ENCODE measurements around the gene DCXR.

The DCXR gene

DNA sequence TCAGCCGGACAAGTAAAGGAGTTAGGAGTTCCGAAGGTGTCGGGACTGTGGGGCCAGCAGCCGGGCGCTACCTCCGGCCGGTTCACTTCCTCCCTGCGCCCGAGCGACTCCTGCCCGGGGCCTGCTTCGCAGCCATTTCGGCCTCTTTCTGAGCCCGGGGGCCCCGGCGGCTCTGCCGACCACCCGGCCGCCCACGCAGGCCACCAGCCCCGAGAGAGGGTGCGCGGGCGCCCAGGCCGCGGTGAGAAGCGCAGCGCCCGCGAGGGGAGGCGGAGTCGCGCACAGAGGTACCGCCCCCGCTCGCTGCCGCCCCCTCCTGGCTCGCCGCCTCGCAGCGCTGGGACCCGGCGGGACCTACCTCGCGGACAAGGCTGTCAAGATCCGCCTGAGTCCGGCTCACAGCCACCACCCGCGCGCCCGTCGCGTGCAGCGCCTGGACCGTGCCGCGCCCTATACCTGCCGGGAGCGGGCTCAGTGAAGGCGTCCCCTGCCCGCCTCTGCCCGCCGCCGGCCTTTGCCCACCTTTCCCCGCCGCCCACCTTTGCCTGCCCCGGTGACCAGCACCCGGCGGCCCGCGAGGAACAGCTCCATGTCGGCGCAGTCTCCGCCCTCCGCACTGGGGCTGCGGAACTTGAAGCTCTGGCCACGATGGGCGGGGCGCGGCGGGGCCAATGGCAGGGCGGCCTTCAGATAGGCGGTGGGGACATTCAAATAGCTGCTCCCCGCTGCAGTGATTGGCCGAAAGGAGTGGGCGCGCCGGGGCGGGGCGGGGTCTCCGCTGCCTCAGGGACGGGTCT, at the start of gene DCXR:
Gene DCXR (minus strand): TSS at position 606 of the 797 bp plus-strand sequence. CDS start 15 bp downstream, at position 591.
- H3K4me3 ChIP-seq (ENCODE audit: low read length), result peak within 1 kb of the TSS; percentile 66; the same call in 1 of the 2 replicates
- no peak for TF ChIP-seq ZNF274 (IDR thresholded peaks at IDR 0.05; ENCODE audit: low read depth, low read length)

DNA sequence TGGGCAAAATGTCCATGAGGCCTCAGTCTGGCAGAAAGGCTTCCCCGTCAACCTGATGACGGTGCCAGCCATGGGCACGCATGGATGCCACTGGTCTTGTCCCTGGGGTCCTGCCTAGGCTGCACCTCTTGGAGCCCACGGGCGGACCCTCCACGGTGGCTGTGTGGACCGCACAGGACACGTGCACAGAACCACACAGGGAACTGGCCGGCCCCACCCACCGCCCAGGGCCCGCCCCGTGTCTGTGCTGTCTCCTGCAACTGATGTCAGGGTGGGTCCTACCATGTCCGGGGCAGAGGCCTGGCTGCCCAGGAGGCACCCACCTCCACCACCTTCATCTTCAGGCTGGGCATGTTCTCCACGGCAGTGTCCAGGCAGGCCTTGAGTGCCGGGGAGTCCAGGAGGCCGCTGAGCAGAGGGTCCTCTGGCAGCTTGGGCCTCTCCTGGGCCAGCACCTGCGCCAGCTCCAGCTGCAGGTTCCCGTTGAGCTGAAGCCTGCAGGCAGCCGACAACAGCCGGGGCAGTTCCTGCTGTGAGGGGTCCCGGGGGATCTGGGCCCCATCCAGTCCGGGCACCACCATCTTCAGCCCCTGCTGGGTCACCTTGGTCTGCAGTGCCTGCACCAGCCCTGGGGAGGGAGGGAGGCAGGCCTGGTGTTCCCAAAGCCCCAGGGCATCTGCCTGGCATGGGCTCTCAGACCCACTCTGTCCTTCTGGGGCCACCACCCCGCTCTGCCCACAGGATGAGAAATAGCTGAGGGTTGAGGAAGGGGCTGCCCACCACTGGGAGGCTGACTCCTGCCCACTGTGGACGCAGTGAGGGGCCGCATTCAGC, 48.7 kb upstream of the DCXR start:
- no peak for TF ChIP-seq ZNF274 (IDR thresholded peaks at IDR 0.05; ENCODE audit: low read depth, low read length)
- no peak overlapping the region for H3K4me3 ChIP-seq (ENCODE audit: low read length)

DNA sequence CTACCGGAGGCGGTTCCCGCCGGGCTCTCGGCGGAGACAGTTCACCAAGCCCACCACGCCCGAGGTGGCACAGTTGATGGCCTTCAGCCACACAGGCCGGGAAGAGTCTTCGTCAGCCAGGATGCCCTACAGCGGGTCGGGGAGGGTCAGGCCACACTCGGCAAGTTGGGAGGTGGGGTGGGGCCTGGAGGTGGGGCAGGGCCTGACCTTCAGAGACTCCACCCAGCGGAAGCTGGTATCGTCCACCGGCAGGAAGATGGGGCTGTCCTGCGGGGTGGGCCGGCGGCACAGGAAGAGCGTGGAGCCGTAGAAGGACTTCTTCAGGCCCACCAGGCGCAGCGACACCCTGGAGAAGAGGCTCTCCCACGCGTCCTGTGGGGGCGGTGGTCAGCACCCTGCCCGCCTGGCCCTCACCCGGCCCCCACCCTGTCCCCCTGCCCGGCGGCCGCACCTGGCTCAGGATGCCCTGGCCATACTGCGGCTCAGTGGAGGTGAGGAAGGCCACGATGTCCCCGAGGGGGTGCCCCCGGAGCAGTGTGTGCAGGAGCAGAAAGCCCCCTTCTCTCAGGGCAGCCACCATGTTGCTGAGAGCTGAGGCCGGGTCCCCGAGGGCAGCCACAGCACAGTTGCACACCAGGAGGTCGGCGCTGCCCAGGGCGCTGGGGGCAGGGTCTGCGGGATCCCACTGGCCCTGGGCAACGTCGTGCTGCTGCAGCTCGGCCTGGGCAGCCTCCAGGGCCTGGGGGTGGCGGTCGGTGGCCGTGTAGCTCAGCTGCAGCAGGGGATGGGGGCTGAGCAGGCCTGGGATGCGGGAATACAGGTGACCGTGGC, 47.7 kb upstream of the DCXR start:
- H3K4me3 ChIP-seq (ENCODE audit: low read length), result no peak overlapping the region
- no peak for TF ChIP-seq ZNF274 (IDR thresholded peaks at IDR 0.05; ENCODE audit: low read depth, low read length)

DNA sequence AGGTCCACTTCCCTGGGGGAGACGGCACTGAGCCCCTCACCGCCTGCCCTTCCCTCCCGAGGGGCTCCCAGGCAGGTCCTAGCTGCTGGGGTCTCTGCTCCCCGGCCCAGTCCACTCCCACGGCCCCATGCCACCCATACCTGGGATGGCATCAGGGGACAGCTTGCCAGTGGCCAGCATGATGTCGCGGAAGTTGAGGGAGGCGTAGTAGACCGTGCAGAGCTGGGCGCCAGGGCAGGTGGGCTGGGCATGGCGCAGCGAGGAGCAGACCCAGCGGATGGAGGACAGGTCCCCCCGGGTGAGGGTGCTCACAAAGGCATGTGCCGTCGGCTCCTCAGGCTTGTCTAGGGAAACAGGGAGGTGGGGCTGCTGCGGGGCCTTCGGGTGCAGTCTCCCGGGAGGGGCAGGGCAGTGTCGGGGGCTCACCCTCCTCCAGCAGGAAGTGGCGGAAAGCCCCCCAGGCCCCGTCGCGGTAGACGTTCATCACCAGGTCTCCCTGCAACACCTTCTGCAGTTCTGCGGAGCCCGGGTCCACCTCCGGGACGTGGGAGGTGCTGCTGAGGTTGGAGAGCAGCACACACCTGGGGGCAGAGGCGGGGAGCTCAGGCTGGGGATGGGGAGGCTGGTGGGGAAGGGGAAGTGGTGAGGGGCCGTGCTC, 47.0 kb upstream of the DCXR start:
- TF ChIP-seq ZNF274 (IDR thresholded peaks at IDR 0.05; ENCODE audit: low read depth, low read length), result no peak
- H3K4me3 ChIP-seq (ENCODE audit: low read length), result no peak overlapping the region

DNA sequence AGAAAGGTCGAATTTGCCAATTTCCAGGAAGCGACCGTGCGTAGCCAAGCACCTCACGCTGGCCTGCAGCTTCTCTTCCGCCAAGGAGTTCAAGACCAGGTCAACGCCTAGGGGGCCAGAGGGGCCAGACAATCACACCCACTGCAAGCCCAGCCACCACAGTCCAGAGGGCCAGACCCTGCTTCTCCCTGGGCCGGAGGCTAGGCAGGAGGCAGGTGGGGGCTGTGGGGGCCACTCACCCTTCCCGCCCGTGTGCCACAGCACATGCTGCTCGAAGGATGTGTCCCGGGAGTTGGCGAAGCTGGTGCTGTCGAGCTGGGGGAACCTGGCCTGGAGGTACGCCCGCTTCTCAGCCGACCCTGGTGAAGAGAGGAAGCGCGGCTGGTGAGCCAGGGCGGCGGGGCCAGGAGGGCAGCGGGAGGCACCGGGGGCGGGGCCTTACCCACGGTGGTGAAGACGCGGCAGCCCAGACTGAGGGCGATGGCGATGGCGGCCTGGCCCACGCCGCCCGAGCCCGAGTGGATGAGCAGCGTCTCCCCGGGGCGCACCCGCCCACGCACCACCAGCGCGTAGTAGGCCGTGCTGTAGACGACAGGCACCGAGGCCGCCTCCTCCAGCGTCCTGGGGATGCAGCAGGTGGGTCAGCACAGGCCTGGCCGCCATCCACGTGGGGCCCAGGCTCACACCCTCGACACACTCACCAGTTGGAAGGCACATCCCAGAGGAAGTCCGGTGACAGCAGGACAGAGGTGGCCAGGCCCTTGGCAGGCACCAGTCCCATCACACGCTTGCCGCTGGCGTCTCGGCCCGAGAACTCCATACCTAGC, 46.2 kb upstream of the DCXR start:
- TF ChIP-seq ZNF274 (IDR thresholded peaks at IDR 0.05; ENCODE audit: low read depth, low read length), result no peak
- H3K4me3 ChIP-seq (ENCODE audit: low read length), result no peak overlapping the region

DNA sequence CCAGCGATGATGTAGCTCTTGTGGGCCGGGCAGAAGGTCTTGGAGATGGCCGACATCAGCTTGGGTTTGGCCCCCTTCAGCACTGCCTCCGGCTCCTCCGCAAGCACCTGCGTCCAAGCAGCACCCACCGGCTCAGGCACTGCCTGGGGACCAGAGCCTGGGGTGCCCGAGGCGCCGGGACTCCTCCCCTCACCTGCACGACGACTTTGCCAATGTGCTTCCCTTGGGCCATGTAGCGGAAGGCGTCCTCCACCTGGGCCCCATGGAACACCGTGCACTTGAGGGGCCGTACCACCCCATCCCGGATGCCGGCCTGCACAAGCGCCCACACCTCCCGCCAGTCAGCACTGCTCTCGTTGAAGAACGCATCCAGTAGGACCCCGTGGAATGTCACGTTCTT, 45.5 kb upstream of the DCXR start:
- no peak overlapping the region for H3K4me3 ChIP-seq (ENCODE audit: low read length)
- TF ChIP-seq ZNF274 (IDR thresholded peaks at IDR 0.05; ENCODE audit: low read depth, low read length), result no peak

DNA sequence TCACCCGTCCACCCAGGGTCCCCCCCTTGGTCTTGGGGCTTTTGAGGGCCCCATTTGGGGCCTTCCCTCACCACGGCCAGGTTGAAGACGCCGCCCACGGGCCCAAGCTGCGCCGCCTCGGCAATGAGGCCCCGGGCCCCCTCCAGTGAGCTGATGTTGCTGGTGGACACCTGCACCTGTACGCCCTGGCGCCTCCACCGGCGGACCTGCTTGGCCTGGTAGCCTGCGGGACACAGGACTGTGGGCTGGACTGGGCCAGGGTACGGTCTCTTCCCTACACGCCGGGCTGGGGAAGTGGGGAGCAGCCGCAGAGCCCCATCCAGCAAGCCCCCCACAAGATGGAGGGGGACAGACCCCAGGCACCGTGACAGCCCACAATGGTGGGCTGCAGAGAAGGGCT, 45.0 kb upstream of the DCXR start:
- no peak overlapping the region for H3K4me3 ChIP-seq (ENCODE audit: low read length)
- no peak for TF ChIP-seq ZNF274 (IDR thresholded peaks at IDR 0.05; ENCODE audit: low read depth, low read length)

DNA sequence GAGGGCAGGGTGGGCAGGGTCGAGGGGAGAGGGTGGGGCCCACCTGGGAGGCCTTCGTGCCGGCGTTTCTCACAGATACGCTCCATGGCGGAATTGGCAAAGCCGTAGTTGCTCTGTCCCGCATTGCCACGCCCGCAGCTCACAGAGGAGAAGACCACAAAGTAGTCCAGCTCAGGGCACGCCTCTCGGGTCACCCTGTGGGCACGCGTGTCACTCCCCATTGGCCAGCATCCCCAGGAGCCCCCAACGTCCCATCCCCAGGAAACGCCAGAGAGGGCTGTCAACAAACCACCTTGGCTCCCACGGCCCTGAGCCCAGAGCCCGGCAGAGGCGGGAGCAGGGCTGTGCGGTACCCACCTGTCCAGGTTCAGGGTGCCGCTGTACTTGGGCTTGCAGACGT, 44.5 kb upstream of the DCXR start:
- no peak overlapping the region for H3K4me3 ChIP-seq (ENCODE audit: low read length)
- TF ChIP-seq ZNF274 (IDR thresholded peaks at IDR 0.05; ENCODE audit: low read depth, low read length), result no peak

DNA sequence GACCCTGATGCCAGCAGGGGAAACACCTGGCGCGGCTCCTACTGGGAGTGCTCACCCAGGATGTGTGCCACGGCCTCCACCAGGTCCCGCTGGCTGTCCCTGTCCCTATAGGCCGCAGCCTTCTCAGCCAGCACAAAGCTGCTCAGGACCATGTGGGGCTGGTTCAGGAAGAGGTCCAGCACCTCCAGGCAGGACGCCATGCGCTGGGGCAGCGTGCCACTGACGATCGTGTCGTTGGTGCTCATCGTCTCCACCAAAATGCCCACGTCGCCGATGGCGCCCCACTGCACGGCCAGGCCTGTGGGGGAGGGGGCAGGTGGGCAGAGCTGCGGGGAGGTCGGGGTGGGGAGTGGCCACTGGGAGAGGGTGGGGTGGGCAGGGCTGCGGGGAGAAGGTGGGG, 44.0 kb upstream of the DCXR start:
- TF ChIP-seq ZNF274 (IDR thresholded peaks at IDR 0.05; ENCODE audit: low read depth, low read length), result no peak

DNA sequence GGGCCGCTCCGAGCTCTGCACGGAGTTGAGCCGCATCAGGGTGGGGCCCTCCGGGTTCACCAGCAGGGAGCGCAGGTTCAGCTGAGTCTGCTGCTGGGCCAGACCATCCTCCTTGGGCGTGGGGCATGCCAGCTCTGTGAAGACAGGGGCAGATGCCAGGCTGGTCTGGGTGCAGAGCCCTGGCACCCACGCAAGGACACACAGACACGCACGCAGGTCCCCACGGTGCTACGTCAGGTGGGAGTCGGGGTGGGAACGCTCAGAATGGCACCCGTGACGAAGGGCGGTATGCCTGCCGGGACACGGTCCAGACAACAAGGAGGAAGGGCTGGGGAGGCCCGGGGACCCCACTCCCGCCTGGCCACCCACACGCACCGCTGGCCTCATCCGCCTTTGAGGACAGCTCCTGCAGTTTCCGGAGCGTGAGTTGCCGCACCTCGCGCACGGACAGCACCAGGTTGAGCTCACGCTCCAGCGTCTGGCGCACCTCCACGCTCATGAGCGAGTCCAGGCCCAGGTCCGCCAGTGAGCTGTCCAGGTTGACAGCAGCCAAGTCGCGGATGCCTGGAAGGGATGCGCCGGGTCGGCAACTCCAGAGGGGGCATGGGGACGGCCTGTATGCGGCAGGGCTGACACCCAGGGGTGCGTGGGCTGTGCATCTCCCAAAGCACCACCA, 43.4 kb upstream of the DCXR start:
- TF ChIP-seq ZNF274 (IDR thresholded peaks at IDR 0.05; ENCODE audit: low read depth, low read length), result no peak
- no peak overlapping the region for H3K4me3 ChIP-seq (ENCODE audit: low read length)

More for the DNA sequence above, 44.0 kb upstream of the DCXR start:
- H3K4me3 ChIP-seq (ENCODE audit: low read length), result no peak overlapping the region

DNA sequence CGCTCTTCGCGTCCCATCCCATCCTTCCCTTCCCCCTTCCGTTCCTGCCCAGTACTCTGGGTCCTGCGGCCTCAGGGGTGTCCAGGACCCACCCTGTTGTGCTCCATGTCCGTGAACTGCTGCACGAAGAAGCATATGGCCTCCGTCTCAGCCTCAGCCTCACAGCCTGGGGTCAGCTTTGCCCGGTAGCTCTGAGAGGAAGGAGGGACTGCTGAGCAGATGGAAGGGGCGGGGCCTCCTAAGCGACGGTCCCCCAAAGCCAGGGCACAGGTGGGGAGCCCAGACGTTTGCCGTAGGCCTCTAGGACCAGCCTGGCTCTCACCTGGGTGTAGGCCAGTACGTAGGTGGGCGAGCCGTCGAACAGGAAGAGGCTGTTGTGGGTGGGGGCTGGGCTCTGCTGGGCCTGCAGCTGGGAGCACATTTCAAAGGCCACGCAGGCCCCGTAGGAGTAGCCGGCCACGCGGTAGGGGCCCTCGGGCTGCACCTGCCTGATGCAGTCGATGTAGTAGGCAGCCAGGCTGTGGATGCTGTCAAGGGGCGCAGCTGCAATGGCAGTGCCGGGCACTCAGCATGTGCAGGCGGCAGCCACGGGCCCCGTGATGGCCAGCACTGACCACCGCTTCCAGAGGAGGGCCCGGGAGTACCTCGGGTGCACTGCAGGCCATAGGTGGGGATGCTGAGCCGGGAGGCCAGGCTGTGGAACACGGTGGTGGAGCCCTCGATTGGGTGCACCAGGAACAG, 42.7 kb upstream of the DCXR start:
- no peak for TF ChIP-seq ZNF274 (IDR thresholded peaks at IDR 0.05; ENCODE audit: low read depth, low read length)
- H3K4me3 ChIP-seq (ENCODE audit: low read length), result no peak overlapping the region

Data from GM08714 (cell line).